Tibial nerve (tissue), 4 donors: Measurements from ENCODE around the gene TNIK.

Experiments used
- EP300 ChIP-seq, 2 donors: sonication (generic); formaldehyde crosslinking; IDR thresholded peaks; one replicate each; pipeline ENCODE4 v1.6.1; 2017; ENCODE audit warnings: antibody characterized with exemption in 2 of 2, mild to moderate bottlenecking in 1 of 2
- POLR2A ChIP-seq, 2 donors: fragments of 450-650 bp; IDR thresholded peaks; one replicate each; pipeline ENCODE4 v1.6.1; 2017; ENCODE audit warnings: antibody characterized with exemption in 2 of 2, mild to moderate bottlenecking in 2 of 2, moderate library complexity in 2 of 2
- TF ChIP-seq, protein P1 (sequence below), 5 experiments: fragments of 200-600 bp in 3 of 5; fragments of 450-650 bp in 2 of 5; sonication (generic) in 3 of 5; IDR thresholded peaks; one replicate each; pipeline ENCODE4 v1.5.1; 2016 to 2019; ENCODE audit warnings: antibody characterized with exemption in 5 of 5, mild to moderate bottlenecking in 3 of 5, moderate library complexity in 2 of 5

DNA sequence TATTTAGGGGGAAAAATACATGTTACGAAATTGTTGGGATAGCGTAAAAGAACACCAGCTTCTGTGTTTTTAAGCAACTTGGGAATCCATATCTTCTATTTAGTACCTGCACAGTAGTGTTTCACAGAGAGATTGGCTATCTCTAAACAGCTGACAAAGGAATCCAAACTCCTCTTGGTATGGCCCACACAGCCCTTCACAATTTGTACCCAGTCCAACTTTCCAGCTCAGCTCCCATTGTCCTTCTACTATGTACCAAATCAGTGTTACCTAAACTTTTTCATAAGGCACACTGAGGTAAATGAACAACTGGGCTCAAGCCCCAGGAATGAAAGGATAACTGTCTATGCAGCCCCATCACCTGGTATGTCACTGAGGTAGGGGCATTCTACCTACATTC lies 61.9 kb downstream of the TNIK start:
- TF ChIP-seq, protein P1, sequence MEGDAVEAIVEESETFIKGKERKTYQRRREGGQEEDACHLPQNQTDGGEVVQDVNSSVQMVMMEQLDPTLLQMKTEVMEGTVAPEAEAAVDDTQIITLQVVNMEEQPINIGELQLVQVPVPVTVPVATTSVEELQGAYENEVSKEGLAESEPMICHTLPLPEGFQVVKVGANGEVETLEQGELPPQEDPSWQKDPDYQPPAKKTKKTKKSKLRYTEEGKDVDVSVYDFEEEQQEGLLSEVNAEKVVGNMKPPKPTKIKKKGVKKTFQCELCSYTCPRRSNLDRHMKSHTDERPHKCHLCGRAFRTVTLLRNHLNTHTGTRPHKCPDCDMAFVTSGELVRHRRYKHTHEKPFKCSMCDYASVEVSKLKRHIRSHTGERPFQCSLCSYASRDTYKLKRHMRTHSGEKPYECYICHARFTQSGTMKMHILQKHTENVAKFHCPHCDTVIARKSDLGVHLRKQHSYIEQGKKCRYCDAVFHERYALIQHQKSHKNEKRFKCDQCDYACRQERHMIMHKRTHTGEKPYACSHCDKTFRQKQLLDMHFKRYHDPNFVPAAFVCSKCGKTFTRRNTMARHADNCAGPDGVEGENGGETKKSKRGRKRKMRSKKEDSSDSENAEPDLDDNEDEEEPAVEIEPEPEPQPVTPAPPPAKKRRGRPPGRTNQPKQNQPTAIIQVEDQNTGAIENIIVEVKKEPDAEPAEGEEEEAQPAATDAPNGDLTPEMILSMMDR (IDR thresholded peaks at IDR 0.05), result no peak
- TF ChIP-seq EP300 (IDR thresholded peaks at IDR 0.05) (no peak), POLR2A (IDR thresholded peaks at IDR 0.05) (no peak)
